GOT3 (cell line): ENCODE results near the gene FAM83F.

Experiments
- DNase-seq: peaks from one replicate; lab custom pipeline; 2025; ENCODE audit warnings: mixed read lengths; lab: John Stamatoyannopoulos, UW

The FAM83F gene

DNA sequence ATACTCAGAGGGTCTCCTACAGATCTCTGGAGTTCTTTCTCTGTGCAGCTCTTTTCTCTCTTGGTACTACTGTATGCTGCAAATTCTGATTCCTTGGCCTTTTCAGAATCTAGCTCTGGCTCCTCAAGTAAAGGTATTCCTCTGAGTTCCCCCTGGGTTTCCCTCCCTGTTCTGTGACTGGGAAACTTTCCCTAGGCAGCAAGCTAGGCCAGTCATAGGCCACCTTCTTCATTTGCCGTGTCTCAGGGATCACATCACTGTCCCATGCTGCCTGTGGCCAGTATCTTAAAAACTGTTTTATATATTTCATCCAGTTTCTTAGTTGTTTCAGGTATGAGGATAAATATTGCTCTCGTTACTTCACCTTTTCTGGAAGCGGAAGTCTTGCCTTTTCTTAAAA, 71.2 kb downstream of the FAM83F start:
- no peak for DNase-seq

DNA sequence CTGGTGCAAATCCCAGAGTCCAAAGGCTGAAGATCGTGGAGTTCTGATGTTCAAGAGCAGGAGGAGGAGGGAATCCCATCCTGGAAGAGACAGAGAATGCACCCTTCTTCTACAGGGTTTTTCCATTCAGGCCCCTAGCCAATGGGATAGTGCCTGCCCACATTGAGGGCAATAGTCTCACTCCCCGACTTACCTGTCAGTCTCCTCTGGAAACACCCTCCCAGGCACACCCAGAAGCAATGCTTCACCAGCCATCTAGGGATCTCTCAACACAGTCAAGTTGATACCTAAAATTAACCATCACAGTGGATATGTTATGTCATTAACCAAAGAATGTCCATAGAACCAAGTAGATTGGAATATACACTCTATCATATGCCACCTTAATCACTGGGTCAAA, 72.9 kb downstream of the FAM83F start:
- no peak for DNase-seq

DNA sequence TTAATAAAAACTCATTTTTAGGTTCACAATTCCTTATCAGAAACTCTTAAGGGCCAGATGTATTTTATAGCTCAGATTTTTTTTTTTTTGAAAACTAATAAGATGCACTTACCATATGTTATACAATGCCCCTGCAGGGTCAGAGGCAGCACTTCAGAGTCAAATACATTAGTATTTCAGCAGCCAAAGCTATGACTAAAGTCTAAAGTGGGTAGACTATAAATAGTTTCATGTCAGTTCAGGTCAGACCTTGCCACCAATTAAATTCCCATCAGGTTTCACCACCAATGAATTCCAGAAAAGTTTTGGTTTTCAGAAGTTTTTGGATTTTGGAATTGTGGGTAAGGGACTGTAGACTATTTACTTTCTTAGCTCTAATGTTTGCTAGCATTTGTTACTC, 75.9 kb downstream of the FAM83F start:
- no peak for DNase-seq

GRCh38 chr22:40071720-40072119, 77.0 kb downstream of the FAM83F start:
- DNase-seq: no peak

DNA sequence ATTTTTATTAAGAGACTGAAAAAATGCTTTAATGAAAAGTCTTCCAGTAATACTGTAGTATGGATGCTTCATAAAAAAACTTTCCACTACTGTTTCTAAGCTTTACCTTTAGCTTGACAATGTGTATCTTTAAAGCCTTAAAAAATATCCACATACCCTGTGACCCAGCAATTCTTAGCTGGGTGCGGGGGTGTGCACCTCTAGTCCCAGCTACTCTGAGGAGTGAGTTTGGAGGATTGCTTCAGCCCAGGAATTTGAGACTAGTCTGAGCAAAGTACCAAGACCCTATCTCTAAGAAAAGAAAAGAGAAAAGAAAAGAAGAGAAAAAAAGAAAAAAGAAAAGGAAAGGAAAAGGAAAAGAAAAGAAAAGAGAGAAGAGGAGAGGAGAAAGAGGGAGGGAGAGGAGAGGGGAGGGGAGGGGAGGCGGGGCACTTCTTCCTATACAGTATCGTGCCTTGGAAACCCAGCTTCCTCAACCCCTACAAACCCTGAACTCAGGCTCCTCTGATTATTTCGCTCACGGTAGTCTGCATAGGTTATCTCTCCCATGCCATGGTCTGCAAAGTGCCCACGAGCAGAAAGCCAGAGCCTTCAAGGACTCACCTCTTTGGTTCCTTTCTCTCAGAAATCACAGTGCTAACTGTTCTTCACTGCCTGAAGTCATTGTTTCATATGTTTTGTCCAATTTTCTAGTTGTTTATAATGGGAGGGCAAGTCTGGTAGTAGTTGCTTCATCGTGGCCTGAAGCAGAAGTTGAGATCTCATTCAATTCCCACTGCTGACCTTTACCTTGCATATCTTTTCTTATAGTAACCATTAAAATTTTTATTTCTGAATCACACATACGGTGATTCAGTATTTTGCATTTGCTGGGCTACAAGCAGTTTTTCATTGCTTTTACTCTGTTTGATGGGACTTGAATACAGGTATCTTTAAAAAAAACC, 82.2 kb downstream of the FAM83F start:
- DNase-seq: no peak

DNA sequence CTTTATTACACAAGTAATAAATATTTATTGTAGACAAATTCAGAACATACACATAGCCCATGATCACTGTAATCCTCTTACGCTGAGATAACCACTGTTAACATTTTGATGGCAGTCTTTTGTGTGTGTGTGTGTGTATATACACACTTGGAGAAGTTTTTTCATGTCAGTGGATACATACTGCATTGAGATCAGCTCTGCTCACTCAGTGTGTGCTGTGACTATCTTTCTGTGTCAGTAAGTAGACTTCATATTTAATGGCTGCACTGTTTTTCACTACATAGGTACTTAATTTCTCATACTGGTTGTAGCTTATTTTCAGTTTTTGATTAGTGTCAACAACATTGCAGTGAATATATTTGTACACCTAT, 82.9 kb downstream of the FAM83F start:
- no peak for DNase-seq

DNA sequence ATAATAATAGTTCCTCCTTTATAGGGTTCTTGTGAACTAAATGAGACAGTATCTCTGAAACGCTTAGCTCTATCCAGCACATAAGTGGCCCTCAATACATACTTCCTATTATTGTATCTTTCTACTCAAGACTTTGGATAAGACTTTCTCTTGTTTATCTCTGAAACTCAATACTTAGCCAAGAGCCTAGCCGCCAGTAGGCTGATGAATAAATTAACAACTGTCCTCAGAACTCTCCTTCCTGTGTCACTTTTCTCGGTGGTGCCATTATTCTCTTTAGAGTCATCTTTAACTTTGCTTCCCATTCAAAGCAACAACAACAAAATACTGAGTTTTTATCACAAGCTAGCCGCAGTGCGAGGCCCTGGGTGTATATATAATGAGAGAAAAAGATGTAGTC, 86.9 kb downstream of the FAM83F start:
- no peak for DNase-seq

- no peak for DNase-seq
Measured at GRCh38 chr22:40082184-40082583, 87.4 kb downstream of the FAM83F start.

- DNase-seq: no peak
Measured at GRCh38 chr22:40083794-40084193, 89.0 kb downstream of the FAM83F start.

DNA sequence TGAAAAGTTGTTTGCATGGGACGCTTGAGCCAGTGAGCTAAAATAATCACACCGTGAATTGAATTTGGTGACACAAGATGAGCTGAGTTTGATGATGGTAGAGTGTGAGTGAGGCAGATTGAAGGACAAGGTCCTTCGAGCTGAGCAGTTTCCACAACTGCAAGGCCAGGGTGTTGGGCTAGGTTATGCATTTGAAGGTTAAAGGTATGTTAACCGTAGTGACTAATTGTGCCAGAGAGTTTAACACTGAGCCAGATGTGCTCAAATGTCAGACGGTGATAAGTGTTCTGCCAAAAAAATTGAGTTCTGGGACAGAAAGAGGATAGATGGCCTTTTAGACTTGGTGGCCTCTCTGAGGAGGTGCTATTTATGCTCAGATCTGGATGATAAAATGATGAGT, 89.5 kb downstream of the FAM83F start:
- DNase-seq: no peak

- DNase-seq: no peak
Measured at GRCh38 chr22:40088818-40089217, 94.1 kb downstream of the FAM83F start.
